NCI-H1694 treated with DMSO at 0.1 percent for 48 hours (cell line): ENCODE data around the gene ADM2.
"Not testable (repeated sequence)": the region's sequence is repeated elsewhere in the genome, so short reads cannot be mapped to it uniquely, and the experiment has no call there.

Experiments used
- DNase-seq: peaks from one replicate; lab custom pipeline; 2025; lab: John Stamatoyannopoulos, UW

ADM2 gene

GRCh38 chr22:50525858-50526107, 44.4 kb downstream of the ADM2 start:
- no peak for DNase-seq

GRCh38 chr22:50526108-50526833, 44.9 kb downstream of the ADM2 start:
- peak; percentile 65 for DNase-seq

DNA sequence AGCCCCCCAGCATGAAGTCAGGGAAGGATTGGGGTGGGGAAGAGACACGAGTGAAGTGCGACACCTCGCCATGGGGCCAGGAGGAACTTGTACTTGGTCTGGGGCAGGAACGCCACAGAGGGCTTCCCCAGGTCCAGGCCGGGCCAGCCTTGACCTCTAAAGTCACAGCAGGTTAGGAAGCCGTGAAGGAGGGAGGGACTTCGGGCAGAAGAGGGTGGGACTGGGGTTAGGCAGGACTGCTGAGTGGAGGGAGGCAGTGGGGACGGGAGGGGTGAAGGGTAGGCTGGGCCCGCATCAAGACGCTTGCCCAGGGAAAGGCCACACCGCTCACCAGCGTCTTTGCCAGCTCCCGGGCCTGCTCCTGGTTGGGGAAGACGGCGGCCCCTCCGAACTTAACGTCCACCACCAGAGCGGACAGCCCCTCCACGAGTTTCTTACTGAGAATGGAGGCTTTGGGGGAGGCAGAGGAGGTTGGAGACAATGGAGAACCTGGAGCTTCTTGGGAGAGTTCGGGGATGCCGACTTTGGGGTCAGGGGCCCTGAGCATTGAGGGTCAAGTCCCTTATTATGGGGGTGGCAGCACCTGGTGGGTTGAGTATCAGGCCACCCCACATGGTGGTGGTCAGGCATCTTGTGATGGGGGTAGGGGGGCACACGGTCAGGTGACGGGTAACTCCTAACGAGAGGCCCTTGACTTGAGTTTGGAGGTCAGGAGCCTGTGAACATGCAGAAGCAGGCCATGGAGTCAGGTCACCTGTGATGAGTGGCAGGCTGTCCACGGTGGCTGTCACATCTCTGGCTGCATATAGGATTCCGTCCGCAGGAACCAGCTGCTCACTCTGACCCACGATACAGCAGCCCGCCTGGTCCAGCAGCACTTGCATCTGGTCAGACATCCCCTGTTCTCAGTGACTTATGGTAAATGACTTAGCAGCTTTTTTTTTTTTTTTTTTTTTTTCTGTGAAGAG, 45.8 kb downstream of the ADM2 start:
- no peak for DNase-seq

- DNase-seq: no peak
These were observed 46.8 kb downstream of the ADM2 start for GRCh38 chr22:50527921-50528681.

GRCh38 chr22:50528682-50529415, 47.5 kb downstream of the ADM2 start:
- DNase-seq: no peak

DNA sequence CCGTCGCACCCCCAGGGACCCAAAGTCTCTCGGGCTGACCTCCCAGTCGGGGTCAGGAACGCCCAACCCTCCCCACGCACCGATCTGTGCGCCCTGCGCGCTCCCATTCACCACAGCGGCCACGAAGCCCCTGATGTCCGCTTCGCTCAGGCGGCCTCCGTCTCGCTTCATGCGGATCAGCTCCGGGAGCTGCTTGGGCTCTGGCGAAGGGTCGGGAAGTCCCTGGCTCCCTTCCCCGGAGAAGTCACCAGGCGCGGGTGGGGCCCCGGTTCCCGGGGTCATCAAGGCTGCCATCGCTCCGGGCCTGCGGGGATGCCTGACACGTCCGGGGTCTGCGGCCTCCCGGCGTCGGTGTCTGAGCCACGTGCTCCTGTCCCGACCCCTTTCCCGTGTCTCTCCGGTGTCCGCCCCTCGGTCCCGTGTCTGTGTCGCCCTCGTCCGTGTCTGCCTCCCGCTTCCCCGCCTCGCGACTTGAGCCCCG, 48.1 kb downstream of the ADM2 start:
- no peak for DNase-seq

DNA sequence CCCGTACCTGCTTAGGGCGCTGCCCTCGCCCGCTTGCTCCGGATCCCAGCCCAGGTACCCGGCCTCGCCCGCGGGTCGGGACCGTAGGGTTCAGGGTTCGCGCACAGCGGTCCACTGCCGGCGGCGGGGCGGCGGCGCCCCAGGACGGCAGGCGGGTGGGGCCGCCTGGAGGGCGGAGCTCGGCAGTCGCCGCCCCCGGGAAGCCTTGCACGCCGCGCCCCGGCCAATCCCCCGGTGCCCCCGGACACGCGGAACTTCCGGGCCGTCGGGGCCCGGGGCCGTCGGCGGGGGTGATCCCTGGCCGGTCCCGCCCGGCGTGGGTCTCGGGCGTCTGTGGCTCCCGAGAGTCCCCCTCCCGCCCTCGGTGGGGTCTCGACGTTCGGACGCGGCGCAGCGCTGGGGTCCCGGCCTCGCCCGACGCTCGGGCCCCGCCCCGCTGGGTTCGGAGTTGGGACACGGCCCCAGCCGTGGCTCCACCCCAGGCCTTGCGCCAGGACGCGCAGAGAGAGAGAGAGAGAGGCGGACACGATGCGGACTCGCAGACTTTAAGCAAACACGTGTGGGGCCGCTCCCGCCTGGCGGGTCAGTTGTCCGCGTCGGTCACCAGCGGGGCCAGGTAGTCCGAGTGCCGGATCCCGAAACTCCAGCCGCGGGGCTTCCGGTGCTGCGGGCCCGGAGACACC, 48.7 kb downstream of the ADM2 start, which contains the start of gene TYMP:
TSS of gene TYMP (minus strand) at position 116 of the 683 bp plus-strand sequence. CDS start 303 bp downstream, outside the sequence.
- DNase-seq: no peak

DNA sequence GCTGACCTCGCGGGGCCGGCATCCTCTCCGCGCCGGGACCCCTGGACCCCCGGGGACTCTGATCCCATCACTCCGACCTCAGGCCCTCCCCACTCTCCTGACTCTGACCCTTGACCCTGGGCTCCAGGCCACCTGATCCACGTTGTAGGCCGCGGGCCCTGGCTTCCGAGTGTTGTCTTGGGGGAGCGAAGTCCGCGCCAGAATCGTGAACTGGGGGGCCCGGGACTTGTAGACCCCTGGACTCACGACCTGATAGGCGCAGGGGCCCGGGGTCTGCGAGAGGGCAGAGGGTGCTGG, 49.2 kb downstream of the ADM2 start:
- DNase-seq: no peak

- DNase-seq: no peak
These were observed 49.7 kb downstream of the ADM2 start for GRCh38 chr22:50530877-50531545.

GRCh38 chr22:50531546-50531961, 50.2 kb downstream of the ADM2 start:
- DNase-seq: no peak

DNA sequence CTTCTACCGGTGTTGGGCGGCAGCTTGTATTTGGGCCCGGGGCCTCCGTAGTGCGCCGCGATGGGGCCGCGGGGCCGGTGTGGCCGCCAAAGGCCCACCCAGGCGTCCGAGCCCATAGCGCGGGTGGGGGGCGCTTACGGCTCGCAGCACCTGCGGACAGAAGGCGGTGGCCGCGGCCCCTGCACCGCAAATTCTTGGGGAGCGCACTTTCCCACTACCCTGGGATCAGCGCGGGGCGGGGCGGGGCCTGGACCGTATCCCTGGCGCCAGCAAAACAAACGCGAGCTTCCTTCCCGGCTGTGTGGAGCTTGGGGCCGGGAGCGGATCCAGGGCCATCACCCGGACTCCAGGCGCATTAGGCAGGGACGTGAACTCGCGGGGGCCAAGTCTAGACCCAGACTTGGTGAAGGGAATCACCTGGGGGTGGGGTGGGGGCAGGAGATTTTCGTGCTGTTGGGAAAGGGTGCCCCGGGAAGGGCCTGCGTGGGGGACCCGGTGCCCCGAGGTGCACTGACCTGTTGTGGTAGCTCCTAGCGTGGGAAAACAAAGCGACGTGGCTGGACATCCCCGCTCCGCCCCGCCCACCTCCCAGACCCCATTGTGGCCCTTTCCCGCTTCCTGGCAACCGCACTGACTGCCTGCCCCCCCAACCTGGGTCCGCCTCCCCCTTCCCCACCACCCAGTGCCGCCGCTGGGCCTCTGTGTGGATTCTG, 50.8 kb downstream of the ADM2 start:
- no peak for DNase-seq

DNA sequence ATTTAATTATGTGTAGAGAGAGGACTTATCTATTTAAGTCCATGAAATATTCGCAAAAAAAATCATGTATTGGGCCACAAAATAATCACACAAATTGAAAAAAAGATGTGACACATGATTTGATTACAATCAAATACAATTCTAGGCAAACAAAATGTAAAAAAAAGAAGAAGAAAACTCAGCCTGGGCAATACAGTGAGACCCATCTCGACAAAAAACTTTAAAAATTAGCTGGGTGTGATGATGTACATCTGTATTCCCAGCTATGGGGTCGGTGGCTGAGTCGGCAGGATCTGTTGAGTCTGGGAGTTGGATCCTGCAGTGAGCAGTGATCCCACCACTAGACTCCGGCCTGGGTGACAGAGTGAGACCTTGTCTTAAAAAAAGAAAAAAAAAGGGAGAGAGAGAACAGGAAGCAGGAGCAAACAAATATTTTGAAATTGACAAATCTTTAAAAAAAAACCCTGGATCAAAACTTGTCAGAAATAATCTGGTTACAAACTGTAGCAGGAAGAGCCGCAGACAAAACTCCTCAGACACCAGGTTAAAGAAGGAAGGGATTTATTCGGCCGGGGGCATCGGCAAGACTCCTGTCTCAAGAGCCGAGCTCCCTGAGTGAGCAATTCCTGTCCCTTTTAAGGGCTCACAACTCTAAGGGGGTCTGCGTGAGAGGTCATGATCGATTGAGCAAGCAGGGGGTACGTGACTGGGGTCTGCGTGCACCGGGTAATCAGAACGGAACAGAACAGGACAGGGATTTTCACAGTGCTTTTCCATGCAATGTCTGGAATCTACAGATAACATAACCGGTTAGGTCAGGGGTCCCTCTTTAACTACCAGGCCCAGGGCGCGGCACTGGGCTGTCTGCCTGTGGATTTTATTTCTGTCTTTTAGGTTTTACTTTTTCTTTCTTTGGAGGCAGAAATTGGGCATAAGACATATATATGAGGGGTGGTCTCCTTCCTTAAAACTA, 51.8 kb downstream of the ADM2 start:
- no peak for DNase-seq

DNA sequence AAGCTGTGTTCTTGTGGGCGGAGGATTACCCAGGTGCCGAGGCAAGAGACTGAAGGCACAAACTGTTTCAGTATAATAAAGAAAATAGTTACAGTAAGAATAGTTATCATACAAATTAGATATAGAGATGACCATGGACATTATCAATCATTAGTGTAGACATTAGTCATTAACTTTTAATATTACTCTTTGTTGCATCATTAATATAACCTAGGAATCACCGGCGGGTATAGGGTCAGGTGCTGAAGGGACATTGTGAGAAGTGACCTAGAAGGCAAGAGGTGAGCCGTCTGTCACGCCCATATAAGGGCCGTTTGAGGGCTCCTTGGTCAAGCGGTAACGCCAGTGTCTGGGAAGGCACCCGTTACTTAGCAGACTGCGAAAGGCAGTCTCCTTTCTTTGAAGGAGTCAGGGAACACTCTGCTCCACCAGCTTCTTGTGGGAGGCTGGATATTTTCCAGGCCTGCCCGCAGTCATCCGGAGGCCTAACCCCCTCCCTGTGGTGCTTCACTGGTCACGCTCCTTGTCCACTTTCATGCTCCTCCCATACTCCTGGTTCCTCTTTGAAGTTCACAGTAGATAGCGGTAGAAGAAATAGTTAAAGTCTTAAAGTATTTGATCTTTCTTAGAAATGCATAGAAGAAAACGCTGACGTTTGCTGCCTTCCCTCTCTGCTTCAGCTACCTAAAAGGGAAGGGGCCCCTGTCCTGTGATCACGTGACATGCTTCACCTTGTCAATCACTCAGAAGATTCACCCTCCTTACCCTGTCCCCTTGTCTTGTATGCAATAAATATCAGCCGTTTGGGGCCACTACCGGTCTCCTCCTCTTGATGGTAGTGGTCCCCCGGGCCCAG, 52.7 kb downstream of the ADM2 start:
- not testable (repeated sequence) for DNase-seq

- DNase-seq: no peak
These were observed 53.8 kb downstream of the ADM2 start for GRCh38 chr22:50535113-50535512.
